ENCODE results near the gene MICAL1.

The MICAL1 gene, protein sequence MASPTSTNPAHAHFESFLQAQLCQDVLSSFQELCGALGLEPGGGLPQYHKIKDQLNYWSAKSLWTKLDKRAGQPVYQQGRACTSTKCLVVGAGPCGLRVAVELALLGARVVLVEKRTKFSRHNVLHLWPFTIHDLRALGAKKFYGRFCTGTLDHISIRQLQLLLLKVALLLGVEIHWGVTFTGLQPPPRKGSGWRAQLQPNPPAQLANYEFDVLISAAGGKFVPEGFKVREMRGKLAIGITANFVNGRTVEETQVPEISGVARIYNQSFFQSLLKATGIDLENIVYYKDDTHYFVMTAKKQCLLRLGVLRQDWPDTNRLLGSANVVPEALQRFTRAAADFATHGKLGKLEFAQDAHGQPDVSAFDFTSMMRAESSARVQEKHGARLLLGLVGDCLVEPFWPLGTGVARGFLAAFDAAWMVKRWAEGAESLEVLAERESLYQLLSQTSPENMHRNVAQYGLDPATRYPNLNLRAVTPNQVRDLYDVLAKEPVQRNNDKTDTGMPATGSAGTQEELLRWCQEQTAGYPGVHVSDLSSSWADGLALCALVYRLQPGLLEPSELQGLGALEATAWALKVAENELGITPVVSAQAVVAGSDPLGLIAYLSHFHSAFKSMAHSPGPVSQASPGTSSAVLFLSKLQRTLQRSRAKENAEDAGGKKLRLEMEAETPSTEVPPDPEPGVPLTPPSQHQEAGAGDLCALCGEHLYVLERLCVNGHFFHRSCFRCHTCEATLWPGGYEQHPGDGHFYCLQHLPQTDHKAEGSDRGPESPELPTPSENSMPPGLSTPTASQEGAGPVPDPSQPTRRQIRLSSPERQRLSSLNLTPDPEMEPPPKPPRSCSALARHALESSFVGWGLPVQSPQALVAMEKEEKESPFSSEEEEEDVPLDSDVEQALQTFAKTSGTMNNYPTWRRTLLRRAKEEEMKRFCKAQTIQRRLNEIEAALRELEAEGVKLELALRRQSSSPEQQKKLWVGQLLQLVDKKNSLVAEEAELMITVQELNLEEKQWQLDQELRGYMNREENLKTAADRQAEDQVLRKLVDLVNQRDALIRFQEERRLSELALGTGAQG

GRCh38 chr6:109455437-109456110 lies at the start of gene MICAL1:
MICAL1 (minus strand) TSS chr6:109455772; CDS start chr6:109454196, 1,576 bp downstream.
- Mint-ChIP-seq H3K27me3 (ENCODE audit: low read depth) (peaks cover 14% of the 10 kb centered on the region), H3K4me3 (peak within 1 kb of the TSS; percentile 97), H3K27ac (peak within 1 kb of the TSS; percentile 70 to 85 (median 72)), H3K36me3 (ENCODE audit: low read depth) (peaks cover 7% of the 10 kb centered on the region), H3K9me3 (no peaks in the 10 kb centered on the region), H3K4me1 (peaks cover 29% of the 10 kb centered on the region)
- peak; percentile 24 to 44 (median 25) for TF ChIP-seq CTCF (IDR thresholded peaks at IDR 0.05; ENCODE audit: unreplicated experiment in 3 of 3)

DNA sequence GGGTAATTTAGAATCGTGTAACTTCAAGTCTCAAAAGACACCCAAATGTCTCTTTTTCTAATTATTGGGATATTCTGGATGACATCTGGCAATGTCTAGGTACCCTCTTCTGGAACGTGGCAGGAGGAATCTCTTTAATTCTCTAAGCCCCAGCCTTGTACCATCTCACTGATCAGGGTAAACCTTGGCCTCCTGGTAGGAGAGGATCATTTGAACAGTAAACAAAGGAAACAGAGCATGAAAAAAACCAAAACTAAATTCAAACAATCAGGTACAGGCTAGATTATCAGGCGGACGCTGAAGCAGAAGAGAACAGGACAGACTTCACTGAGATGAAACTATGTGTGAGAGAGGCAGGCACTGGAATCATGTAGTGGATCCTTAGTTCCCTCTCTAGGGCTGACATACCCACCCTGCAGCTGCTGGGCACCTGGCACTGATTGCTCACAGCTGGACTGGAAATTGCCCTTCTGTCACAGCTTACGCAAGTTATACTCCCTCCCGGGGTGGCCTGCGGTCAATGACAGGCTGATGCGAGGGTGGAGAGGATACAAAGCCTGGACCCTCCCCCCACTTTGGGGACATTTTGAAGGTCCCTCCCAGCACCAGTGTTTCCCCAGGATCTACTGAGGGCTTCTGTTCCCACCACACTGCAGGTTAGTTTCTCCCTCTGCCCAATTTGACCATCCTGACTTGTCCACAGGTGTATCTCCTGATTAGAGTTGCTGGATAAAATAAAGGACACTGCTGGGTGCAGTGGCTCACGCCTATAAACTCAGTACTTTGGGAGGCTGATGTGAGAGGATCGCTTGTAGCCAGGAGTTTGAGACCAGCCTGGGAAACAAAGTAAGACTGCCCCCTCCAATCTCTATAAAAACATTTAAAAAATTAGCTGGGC lies 48.0 kb upstream of the MICAL1 start:
- H3K4me1 Mint-ChIP-seq = peaks cover 32% of the 10 kb centered on the region

DNA sequence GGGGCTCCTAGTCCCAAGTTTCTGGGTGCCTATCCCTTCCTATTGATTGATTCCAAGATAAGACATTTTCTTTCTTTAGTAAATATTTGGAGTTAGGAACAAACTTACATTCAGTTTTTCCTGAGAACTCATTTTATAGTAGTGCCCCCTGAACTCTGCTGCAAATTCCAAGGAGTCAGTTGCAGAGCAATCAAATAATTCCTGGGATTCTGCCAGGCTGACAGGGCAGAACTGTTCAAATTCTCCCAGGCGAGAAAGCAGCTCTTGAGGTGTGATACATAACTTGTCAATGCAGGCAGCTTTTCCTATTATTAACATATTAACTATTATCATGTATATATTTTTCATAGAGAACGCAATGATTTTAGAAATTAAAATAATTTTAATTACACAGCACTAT lies 43.4 kb upstream of the MICAL1 start:
- H3K4me3 Mint-ChIP-seq = no peak overlapping the region
- peak overlapping the region in 1 of 3 experiments; percentile 40 for H3K27ac Mint-ChIP-seq
- H3K9me3 Mint-ChIP-seq = no peaks in the 10 kb centered on the region
- no peak for TF ChIP-seq CTCF (IDR thresholded peaks at IDR 0.05; ENCODE audit: unreplicated experiment in 3 of 3)
- no peaks in the 10 kb centered on the region for H3K36me3 Mint-ChIP-seq (ENCODE audit: low read depth)
- no peaks in the 10 kb centered on the region for H3K27me3 Mint-ChIP-seq (ENCODE audit: low read depth)
- peaks cover 30% of the 10 kb centered on the region for H3K4me1 Mint-ChIP-seq

More for the DNA sequence above, 48.0 kb upstream of the MICAL1 start:
- H3K4me3 Mint-ChIP-seq = no peak overlapping the region
- no peaks in the 10 kb centered on the region for H3K36me3 Mint-ChIP-seq (ENCODE audit: low read depth)
- H3K27ac Mint-ChIP-seq = no peak overlapping the region
- no peaks in the 10 kb centered on the region for H3K9me3 Mint-ChIP-seq
- TF ChIP-seq CTCF (IDR thresholded peaks at IDR 0.05; ENCODE audit: unreplicated experiment in 3 of 3) = no peak
- H3K27me3 Mint-ChIP-seq (ENCODE audit: low read depth) = no peaks in the 10 kb centered on the region

- H3K4me1 Mint-ChIP-seq = peaks cover 32% of the 10 kb centered on the region
- H3K4me3 Mint-ChIP-seq = no peak overlapping the region
- no peaks in the 10 kb centered on the region for H3K36me3 Mint-ChIP-seq (ENCODE audit: low read depth)
- H3K9me3 Mint-ChIP-seq = no peaks in the 10 kb centered on the region
- H3K27ac Mint-ChIP-seq = peak overlapping the region in 2 of 3 experiments; percentile 26 to 42
- no peak for TF ChIP-seq CTCF (IDR thresholded peaks at IDR 0.05; ENCODE audit: unreplicated experiment in 3 of 3)
- H3K27me3 Mint-ChIP-seq (ENCODE audit: low read depth) = no peaks in the 10 kb centered on the region
Observed at GRCh38 chr6:109498052-109498451, 42.5 kb upstream of the MICAL1 start.

Measured in nephron (organoid).